BE2C (cell line): ENCODE measurements around the gene ITIH1.
A peak's percentile ranks its signal among the peaks of the same experiment; 100 is the strongest.

ENCODE experiments used
- DNase-seq: peaks from one replicate; pipeline ENCODE4 v3.0.0-alpha.2; 2020
- H3K27me3 ChIP-seq: fragments of 250-450 bp; sonication (Bioruptor Pico); 2 replicates; pipeline ENCODE4 v1.5.1; 2020; ENCODE audit warnings: mild to moderate bottlenecking
- H3K36me3 ChIP-seq: fragments of 250-450 bp; sonication (Bioruptor Pico); 2 replicates; pipeline ENCODE4 v1.5.1; 2020; ENCODE audit warnings: mild to moderate bottlenecking
- H3K4me1 ChIP-seq: fragments of 250-450 bp; sonication (Bioruptor Pico); 2 replicates; pipeline ENCODE4 v1.5.1; 2020
- H3K4me3 ChIP-seq: 2 replicates; pipeline ENCODE4 v1.5.1; 2011; ENCODE audit warnings: low read depth, low read length
- H3K9me3 ChIP-seq: fragments of 250-450 bp; sonication (Bioruptor Pico); 2 replicates; pipeline ENCODE4 v1.5.1; 2020
- TF ChIP-seq, protein P1 (sequence below): IDR thresholded peaks from 2 replicates; pipeline ENCODE4 v1.5.1; 2012; ENCODE audit warnings: mild to moderate bottlenecking, low read depth, low read length

ITIH1 gene

DNA sequence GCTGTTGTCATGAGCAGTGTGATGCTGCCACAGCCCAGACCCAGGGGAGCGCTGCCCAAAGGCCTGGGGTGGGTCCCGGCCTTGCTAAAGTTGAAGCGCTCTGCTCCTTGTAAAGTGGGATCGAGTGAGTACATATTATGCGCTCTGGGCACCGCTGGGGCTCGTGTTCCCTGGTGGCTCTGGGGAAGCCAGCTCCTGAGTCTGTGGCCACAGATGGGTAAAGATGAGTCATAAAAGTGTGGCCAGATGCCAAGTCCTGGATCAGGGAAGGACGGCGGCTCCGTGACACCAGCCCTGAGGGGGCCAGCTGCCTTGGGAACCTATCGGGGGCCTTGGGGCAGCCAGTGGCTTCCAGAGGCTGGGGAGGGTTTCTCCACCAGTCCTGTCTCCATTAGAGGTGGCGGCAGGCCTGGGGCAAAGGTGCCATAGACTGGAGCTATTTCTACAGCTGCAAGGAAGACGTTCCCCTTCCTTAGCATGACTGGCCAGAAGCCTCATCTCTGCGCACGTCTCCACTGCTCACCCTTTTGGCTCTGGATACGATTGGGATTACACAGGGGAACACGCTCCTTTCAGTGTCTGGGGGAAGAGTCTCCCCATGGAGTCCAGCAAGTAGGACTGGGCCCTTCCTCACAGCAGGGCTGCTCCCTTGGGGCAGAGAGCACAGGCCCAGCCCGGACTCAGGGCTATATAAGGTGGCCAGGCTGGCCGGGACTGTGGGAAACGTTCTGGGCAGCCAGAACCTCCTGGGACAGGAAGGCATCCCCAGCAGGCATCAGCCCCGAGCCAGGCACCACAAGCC lies 54.3 kb downstream of the ITIH1 start:
- H3K4me3 ChIP-seq, result peak overlapping the region; percentile 8; the same call in 1 of the 2 replicates
- no peaks in the 10 kb centered on the region for H3K27me3 ChIP-seq
- H3K9me3 ChIP-seq, result no peaks in the 10 kb centered on the region
- TF ChIP-seq, protein P1, sequence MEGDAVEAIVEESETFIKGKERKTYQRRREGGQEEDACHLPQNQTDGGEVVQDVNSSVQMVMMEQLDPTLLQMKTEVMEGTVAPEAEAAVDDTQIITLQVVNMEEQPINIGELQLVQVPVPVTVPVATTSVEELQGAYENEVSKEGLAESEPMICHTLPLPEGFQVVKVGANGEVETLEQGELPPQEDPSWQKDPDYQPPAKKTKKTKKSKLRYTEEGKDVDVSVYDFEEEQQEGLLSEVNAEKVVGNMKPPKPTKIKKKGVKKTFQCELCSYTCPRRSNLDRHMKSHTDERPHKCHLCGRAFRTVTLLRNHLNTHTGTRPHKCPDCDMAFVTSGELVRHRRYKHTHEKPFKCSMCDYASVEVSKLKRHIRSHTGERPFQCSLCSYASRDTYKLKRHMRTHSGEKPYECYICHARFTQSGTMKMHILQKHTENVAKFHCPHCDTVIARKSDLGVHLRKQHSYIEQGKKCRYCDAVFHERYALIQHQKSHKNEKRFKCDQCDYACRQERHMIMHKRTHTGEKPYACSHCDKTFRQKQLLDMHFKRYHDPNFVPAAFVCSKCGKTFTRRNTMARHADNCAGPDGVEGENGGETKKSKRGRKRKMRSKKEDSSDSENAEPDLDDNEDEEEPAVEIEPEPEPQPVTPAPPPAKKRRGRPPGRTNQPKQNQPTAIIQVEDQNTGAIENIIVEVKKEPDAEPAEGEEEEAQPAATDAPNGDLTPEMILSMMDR, result no peak
- no peaks in the 10 kb centered on the region for H3K36me3 ChIP-seq
- peaks cover 6% of the 10 kb centered on the region for H3K4me1 ChIP-seq
- peak; percentile 89 for DNase-seq

DNA sequence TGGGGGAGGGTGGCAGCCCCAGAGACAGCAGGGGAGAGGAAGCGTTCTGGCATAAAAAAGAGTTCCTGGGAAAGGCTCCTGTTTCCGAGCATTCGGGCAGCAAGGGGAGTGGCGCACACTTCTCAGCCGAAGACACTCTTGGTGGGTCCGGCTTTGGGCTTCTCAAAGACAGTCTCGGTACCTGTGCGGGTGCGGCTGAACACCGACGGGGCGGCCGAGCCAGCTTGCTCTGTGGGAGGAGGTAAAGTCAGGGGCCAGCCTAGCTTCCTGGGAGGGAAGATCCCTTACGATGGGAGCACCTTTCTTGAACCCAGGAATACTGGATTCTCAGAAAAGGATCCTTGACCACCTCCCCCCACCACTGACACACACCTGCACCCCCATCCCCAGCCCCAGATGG lies 55.8 kb downstream of the ITIH1 start:
- Histone ChIP-seq H3K36me3 (no peaks in the 10 kb centered on the region), H3K4me1 (peaks cover 6% of the 10 kb centered on the region)
- no peak for DNase-seq

DNA sequence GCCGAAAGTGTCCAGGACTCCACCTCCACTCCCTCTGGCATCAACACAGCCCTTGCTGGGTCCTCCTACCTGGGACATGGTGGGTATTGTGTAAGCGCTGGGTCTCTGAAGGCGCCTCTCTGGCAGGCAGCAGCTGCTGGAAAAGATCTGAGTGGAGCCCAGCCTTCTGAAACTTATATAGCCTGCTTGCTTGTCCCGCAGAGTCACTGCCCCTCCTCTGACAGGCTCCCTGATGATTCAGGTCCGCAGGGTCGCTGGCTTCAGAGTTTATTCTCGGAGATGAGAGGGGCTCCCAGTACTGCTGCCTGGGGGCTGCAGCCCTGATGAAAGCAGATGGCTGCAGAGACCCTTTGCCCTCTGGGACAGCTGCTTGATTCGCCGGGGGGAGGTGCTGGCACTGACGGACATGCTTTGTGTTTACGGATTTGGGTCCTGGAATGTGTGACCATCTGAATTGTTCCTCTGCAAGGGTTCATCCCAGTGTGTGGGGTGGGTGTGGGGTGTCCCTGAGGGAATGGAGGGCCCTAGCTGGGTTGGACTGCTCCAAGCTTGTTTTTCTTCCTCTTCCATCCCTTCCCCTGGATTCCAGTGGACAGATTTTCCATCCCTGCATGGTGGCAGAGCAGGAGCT lies 57.6 kb downstream of the ITIH1 start, which contains the start of gene MUSTN1:
TSS of gene MUSTN1 (minus strand) at position 149 of the 631 bp plus-strand sequence. CDS start at position 78, 71 bp downstream.
- TF ChIP-seq, protein P1, result no peak
- no peak for DNase-seq
- no peaks in the 10 kb centered on the region for H3K27me3 ChIP-seq

More for the DNA sequence above, 55.8 kb downstream of the ITIH1 start:
- Histone ChIP-seq H3K4me3 (no peak overlapping the region), H3K27me3 (no peaks in the 10 kb centered on the region), H3K9me3 (no peaks in the 10 kb centered on the region)
- TF ChIP-seq, protein P1, result no peak

DNA sequence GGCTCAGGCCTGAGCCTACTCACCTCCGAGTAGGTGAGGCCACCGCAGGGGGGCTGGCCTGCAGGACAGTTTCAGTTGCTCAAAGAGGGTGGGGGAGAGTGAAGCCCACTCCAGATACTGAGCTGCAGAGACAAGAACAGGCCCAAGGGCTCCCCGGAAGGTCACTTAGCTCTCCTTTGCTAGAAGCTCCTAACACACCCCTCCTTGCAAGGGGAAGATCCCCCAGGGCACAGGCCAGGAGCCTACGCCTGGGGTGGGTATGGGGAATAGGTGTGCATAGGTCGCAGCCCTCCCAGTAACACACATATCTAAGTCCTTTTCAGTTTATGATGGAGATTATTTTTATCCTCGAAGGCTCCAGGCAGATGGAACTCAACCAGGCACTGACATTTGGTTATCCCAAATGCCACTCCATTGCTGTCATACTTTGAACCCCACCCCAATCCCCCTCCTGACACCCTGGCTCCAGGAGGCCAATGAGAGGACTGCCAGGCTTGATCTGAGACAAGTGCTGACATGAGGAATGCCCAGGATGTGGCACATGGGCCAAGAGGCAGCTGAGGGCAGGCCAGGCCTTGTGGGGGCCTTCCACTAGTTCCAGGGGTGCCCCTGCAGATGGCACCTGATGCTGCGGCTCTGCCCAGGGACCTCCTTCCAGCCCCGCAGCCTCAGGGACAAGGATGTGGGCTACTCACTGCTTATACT lies 58.5 kb downstream of the ITIH1 start:
- H3K9me3 ChIP-seq, result no peaks in the 10 kb centered on the region

More for the DNA sequence above, 57.6 kb downstream of the ITIH1 start, which contains the start of gene MUSTN1:
- H3K9me3 ChIP-seq, result no peaks in the 10 kb centered on the region
- peaks cover 6% of the 10 kb centered on the region for H3K4me1 ChIP-seq
- no peak within 1 kb of the TSS for H3K4me3 ChIP-seq
- H3K36me3 ChIP-seq, result no peaks in the 10 kb centered on the region

DNA sequence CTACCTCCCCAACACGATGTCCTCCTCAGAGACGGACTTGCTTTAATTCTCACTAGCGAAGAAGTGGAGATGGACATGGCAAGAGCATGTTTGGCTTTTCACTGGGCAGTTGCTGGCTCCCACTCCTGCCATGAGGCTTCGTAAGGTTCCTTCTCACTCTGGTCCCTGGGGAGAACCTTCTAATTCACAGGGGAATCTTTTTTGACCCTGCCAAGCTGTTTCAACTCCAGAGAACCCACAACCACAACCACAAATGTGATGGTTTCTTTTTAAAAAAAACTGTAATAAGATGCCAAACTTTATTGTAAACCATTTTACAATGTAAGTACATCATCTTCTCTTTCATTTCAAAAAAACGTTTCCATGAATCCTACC lies 59.1 kb downstream of the ITIH1 start:
- H3K9me3 ChIP-seq, result no peaks in the 10 kb centered on the region
- no peaks in the 10 kb centered on the region for H3K36me3 ChIP-seq
- TF ChIP-seq, protein P1, result no peak
- no peak for DNase-seq
- H3K27me3 ChIP-seq, result no peaks in the 10 kb centered on the region
- H3K4me3 ChIP-seq, result no peak overlapping the region
- H3K4me1 ChIP-seq, result peaks cover 6% of the 10 kb centered on the region

More for the DNA sequence above, 58.5 kb downstream of the ITIH1 start:
- H3K36me3 ChIP-seq, result no peaks in the 10 kb centered on the region
- TF ChIP-seq, protein P1, result no peak
- no peak for DNase-seq
- H3K27me3 ChIP-seq, result no peaks in the 10 kb centered on the region
- no peak overlapping the region for H3K4me3 ChIP-seq
- H3K4me1 ChIP-seq, result peaks cover 6% of the 10 kb centered on the region
